NK-92 (cell line): ENCODE data around the gene GAPVD1.

Experiments used
- DNase-seq: peaks from one replicate; lab custom pipeline; 2025; ENCODE audit not compliant: unreplicated experiment; lab: John Stamatoyannopoulos, UW

The GAPVD1 gene

GRCh38 chr9:125404733-125405132 lies 143.1 kb downstream of the GAPVD1 start:
- DNase-seq: no peak

GRCh38 chr9:125405938-125406809 lies 144.5 kb downstream of the GAPVD1 start:
- DNase-seq: no peak

GRCh38 chr9:125406810-125407087 lies 145.1 kb downstream of the GAPVD1 start:
- DNase-seq: no peak

GRCh38 chr9:125407432-125407973 lies 145.9 kb downstream of the GAPVD1 start:
- no peak for DNase-seq

- no peak for DNase-seq
Measured at GRCh38 chr9:125407974-125408900, 146.6 kb downstream of the GAPVD1 start.

GRCh38 chr9:125409217-125409636 lies 147.6 kb downstream of the GAPVD1 start:
- no peak for DNase-seq

- no peak for DNase-seq
Measured at GRCh38 chr9:125409637-125410521, 148.3 kb downstream of the GAPVD1 start.

- DNase-seq: no peak
Measured at GRCh38 chr9:125410522-125410894, 148.9 kb downstream of the GAPVD1 start.

- no peak for DNase-seq
Measured at GRCh38 chr9:125411171-125411756, 149.6 kb downstream of the GAPVD1 start.

GRCh38 chr9:125412166-125412565 lies 150.5 kb downstream of the GAPVD1 start:
- no peak for DNase-seq

- no peak for DNase-seq
Measured at GRCh38 chr9:125413579-125413978, 152.0 kb downstream of the GAPVD1 start.

GRCh38 chr9:125415583-125416460 lies 154.2 kb downstream of the GAPVD1 start:
- no peak for DNase-seq

- no peak for DNase-seq
Measured at GRCh38 chr9:125416517-125416916, 154.9 kb downstream of the GAPVD1 start.
